HepG2 (cell line): Measurements from ENCODE around the gene KCTD16.

Experiments used
- HDAC6 ChIP-seq: fragments of 200-600 bp; sonication (generic); IDR thresholded peaks from 2 replicates; pipeline ENCODE4 v1.7.0; 2017; ENCODE audit warnings: mild to moderate bottlenecking, antibody characterized with exemption, low read length, low read depth
- HMG20B ChIP-seq: conservative IDR thresholded peaks from 2 replicates; pipeline ENCODE4 v1.6.1; 2016; ENCODE audit warnings: missing genetic modification reagents, missing compliant biosample characterization
- POLR2A ChIP-seq, 2 experiments: IDR thresholded peaks; 2 replicates each; pipeline ENCODE4 v1.6.1; 2011; ENCODE audit warnings: low read depth in 2 of 2, low read length in 2 of 2, mild to moderate bottlenecking in 1 of 2, moderate library complexity in 1 of 2; ENCODE audit not compliant: insufficient read depth in 1 of 2
- RXRA ChIP-seq: sonication (generic); formaldehyde crosslinking; IDR thresholded peaks from 2 replicates; pipeline ENCODE4 v1.5.1; 2020; ENCODE audit warnings: missing genetic modification reagents
- SIN3A ChIP-seq: IDR thresholded peaks from 2 replicates; pipeline ENCODE4 v1.6.1; 2011; ENCODE audit warnings: low read depth, mild to moderate bottlenecking, control low read depth, low read length, borderline replicate concordance
- ZNF253 ChIP-seq: sonication (generic); formaldehyde crosslinking; IDR thresholded peaks from 2 replicates; pipeline ENCODE4 v1.8.0; 2022; ENCODE audit warnings: mild to moderate bottlenecking, missing genetic modification reagents, borderline replicate concordance
- ZNF34 ChIP-seq: sonication (generic); formaldehyde crosslinking; IDR thresholded peaks from 2 replicates; pipeline ENCODE4 v1.4.0; 2020; ENCODE audit warnings: mild to moderate bottlenecking, missing genetic modification reagents, borderline replicate concordance
- ZNF644 ChIP-seq: IDR thresholded peaks from 2 replicates; pipeline ENCODE4 v1.6.1; 2016; ENCODE audit warnings: low read depth
- ZNF761 ChIP-seq: sonication (generic); formaldehyde crosslinking; conservative IDR thresholded peaks from 2 replicates; pipeline ENCODE4 v1.4.0; 2020; ENCODE audit warnings: mild to moderate bottlenecking, missing genetic modification reagents
- ZSCAN31 ChIP-seq: sonication (generic); formaldehyde crosslinking; IDR thresholded peaks from 2 replicates; pipeline ENCODE4 v1.5.0; 2020; ENCODE audit warnings: low read depth, mild to moderate bottlenecking, missing genetic modification reagents
- TF ChIP-seq, protein P1 (sequence below): sonication (generic); formaldehyde crosslinking; IDR thresholded peaks from 2 replicates; pipeline ENCODE4 v1.5.0; 2020; ENCODE audit warnings: mild to moderate bottlenecking, missing genetic modification reagents, moderate library complexity
- TF ChIP-seq, protein P2 (sequence below): sonication (generic); formaldehyde crosslinking; IDR thresholded peaks from 2 replicates; pipeline ENCODE4 v1.4.0; 2020; ENCODE audit warnings: low read depth, mild to moderate bottlenecking, missing genetic modification reagents
- TF ChIP-seq, protein P3 (sequence below): sonication (generic); formaldehyde crosslinking; IDR thresholded peaks from 2 replicates; pipeline ENCODE4 v1.8.1; 2023; ENCODE audit warnings: mild to moderate bottlenecking, inconsistent platforms, moderate library complexity, missing genetic modification reagents, borderline replicate concordance

DNA sequence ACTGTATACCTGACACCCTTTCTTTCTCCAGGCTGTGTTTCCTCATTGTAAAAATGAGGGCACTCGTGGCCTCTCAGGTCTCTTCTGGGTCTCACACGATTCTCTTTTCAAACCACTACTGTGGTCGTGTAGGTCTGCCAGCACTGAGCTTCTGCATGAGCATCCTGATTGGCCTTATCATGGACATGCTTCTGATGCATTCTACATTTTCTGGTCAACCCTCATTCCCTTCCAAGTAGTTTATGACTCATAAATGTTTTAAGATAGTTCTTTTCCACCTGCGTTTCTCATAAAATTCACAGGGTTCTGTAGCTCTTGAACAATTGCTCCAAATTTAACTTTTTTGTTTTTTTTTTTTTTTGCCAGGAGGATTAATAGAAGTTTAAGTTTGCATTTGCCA is 294.8 kb downstream of the KCTD16 start:
- TF ChIP-seq RXRA (CRISPR knock-in tag): no peak
- no peak for TF ChIP-seq ZNF253 (CRISPR knock-in tag)
- no peak for TF ChIP-seq HMG20B (CRISPR knock-in tag)
- TF ChIP-seq ZNF761: no peak
- TF ChIP-seq ZNF644 (CRISPR knock-in tag): no peak
- TF ChIP-seq ZSCAN31 (CRISPR knock-in tag): no peak
- TF ChIP-seq, protein P1, sequence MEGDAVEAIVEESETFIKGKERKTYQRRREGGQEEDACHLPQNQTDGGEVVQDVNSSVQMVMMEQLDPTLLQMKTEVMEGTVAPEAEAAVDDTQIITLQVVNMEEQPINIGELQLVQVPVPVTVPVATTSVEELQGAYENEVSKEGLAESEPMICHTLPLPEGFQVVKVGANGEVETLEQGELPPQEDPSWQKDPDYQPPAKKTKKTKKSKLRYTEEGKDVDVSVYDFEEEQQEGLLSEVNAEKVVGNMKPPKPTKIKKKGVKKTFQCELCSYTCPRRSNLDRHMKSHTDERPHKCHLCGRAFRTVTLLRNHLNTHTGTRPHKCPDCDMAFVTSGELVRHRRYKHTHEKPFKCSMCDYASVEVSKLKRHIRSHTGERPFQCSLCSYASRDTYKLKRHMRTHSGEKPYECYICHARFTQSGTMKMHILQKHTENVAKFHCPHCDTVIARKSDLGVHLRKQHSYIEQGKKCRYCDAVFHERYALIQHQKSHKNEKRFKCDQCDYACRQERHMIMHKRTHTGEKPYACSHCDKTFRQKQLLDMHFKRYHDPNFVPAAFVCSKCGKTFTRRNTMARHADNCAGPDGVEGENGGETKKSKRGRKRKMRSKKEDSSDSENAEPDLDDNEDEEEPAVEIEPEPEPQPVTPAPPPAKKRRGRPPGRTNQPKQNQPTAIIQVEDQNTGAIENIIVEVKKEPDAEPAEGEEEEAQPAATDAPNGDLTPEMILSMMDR (CRISPR knock-in tag): no peak
- TF ChIP-seq ZNF34 (CRISPR knock-in tag): no peak
- TF ChIP-seq, protein P2, sequence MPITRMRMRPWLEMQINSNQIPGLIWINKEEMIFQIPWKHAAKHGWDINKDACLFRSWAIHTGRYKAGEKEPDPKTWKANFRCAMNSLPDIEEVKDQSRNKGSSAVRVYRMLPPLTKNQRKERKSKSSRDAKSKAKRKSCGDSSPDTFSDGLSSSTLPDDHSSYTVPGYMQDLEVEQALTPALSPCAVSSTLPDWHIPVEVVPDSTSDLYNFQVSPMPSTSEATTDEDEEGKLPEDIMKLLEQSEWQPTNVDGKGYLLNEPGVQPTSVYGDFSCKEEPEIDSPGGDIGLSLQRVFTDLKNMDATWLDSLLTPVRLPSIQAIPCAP (CRISPR knock-in tag): no peak
- no peak for TF ChIP-seq SIN3A
- TF ChIP-seq POLR2A (IDR thresholded peaks at IDR 0.05; ENCODE audit: insufficient read depth in 1 of 2, low read depth in 2 of 2, low read length in 2 of 2): no peak
- TF ChIP-seq HDAC6: no peak
- TF ChIP-seq, protein P3, sequence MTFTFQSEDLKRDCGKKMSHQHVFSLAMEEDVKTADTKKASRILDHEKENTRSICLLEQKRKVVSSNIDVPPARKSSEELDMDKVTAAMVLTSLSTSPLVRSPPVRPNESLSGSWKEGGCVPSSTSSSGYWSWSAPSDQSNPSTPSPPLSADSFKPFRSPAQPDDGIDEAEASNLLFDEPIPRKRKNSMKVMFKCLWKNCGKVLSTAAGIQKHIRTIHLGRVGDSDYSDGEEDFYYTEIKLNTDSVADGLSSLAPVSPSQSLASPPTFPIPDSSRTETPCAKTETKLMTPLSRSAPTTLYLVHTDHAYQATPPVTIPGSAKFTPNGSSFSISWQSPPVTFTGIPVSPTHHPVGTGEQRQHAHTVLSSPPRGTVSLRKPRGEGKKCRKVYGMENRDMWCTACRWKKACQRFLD (CRISPR knock-in tag): no peak
